22Rv1 (cell line): Measurements from ENCODE around the gene GRIN3B.

Source experiments
- CTCF ChIP-seq: fragments of 450-650 bp; IDR thresholded peaks from 2 replicates; pipeline ENCODE4 v1.5.1; 2017; ENCODE audit warnings: mild to moderate bottlenecking
- ZFX ChIP-seq: fragments of 450-650 bp; IDR thresholded peaks from 2 replicates; pipeline ENCODE4 v1.6.1; 2017; ENCODE audit warnings: antibody characterized with exemption, borderline replicate concordance

GRCh38 chr19:962683-963400, 37.4 kb upstream of the GRIN3B start:
- TF ChIP-seq CTCF = no peak
- no peak for TF ChIP-seq ZFX
